Large intestine (tissue), 3 donors: ENCODE data around the gene PRKAG3. TPM values are rescaled to one million over a fixed set of nuclear protein-coding genes. Genes with fewer than 3 reads are reported as not detected.

Experiments
- DNase-seq, 2 donors: peaks; one replicate each; pipeline versions ENCODE4 v3.0.0 to v3.0.0-alpha.2; 2013
- H3K27ac ChIP-seq: one replicate; pipeline ENCODE4 v1.5.1; 2013; ENCODE audit warnings: low read length
- H3K27me3 ChIP-seq: 2 replicates; pipeline ENCODE4 v1.6.1; 2013; ENCODE audit warnings: low read length; ENCODE audit not compliant: control insufficient read depth, insufficient read depth
- H3K36me3 ChIP-seq: 2 replicates; pipeline ENCODE4 v1.6.1; 2013; ENCODE audit warnings: low read length; ENCODE audit not compliant: control insufficient read depth, insufficient read depth
- H3K4me1 ChIP-seq: one replicate; pipeline ENCODE4 v1.6.1; 2013; ENCODE audit warnings: low read length; ENCODE audit not compliant: control insufficient read depth, insufficient read depth
- H3K4me3 ChIP-seq: one replicate; pipeline ENCODE4 v1.5.1; 2013; ENCODE audit warnings: low read length
- H3K9me3 ChIP-seq: one replicate; pipeline ENCODE4 v1.6.1; 2013; ENCODE audit warnings: mild to moderate bottlenecking, low read depth, low read length, moderate library complexity; ENCODE audit not compliant: control insufficient read depth
- WGBS: methylation state at CpG from one replicate; pipeline ENCODE4 v1.1.5; 2013; ENCODE audit warnings: low lambda C conversion rate; ENCODE audit not compliant: insufficient coverage; 5-methylcytosine and 5-hydroxymethylcytosine counted together
- polyA plus RNA-seq: library from polyadenylated mRNA; unstranded; fragments of 120-200 nt; gene quantifications from one replicate; pipeline ENCODE4 v1.2.1, GENCODE V29; 2013

Gene PRKAG3
- polyA plus RNA-seq, 1 donor = 0.07 TPM

DNA sequence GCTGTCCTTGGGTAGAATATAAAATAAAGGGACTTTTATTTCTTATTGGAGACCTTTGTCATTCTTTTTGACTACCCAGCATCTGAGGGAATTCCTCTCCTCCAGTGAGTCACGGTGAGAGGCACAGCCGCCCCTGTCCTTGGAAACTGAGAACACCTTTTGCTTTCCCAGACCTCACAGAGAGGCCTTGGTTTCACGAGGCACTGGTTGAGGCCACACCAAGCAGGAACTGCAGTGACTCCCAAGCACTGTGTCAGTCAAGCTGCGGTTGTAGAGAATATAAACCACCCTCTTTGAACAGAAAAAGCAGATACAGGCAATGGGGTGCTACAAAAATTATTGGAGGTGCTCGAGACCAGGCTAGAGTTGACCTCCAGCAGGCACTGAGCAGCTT lies 16.4 kb downstream of the PRKAG3 start:
- H3K27ac ChIP-seq = no peak overlapping the region
- no peaks in the 10 kb centered on the region for H3K27me3 ChIP-seq
- no peaks in the 10 kb centered on the region for H3K9me3 ChIP-seq
- 100% methylated on average over 1 of the region's 5 CpGs for WGBS
- peaks cover 11% of the 10 kb centered on the region for H3K4me1 ChIP-seq
- H3K36me3 ChIP-seq = peaks cover 68% of the 10 kb centered on the region
- H3K4me3 ChIP-seq = no peak overlapping the region
- no peak for DNase-seq

DNA sequence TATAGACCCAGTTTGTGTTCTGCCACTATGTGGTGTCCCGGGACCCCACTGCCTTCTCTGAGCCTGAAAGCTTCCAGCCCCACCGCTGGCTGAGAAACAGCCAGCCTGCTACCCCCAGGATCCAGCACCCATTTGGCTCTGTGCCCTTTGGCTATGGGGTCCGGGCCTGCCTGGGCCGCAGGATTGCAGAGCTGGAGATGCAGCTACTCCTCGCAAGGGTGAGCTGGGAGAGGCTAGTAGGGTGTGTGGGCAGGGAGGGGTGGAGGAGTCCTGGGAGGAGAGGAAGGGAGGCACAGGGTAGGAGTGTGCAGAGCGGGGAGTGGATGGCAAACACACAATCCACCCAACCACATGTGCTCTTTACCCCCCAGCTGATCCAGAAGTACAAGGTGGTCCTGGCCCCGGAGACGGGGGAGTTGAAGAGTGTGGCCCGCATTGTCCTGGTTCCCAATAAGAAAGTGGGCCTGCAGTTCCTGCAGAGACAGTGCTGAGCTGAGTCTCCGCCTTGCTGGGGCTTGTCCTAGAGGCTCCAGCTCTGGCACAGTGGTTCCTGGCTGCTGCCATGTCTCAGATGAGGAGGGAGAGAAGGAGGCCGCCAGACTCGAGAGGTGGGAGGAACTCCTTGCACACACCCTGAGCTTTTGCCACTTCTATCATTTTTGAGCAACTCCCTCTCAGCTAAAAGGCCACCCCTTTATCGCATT lies 16.9 kb downstream of the PRKAG3 start:
- WGBS = no CpG with 5 or more reads among the region's 13 CpGs
- H3K4me1 ChIP-seq = peaks cover 11% of the 10 kb centered on the region
- no peak overlapping the region for H3K4me3 ChIP-seq
- no peaks in the 10 kb centered on the region for H3K9me3 ChIP-seq
- no peaks in the 10 kb centered on the region for H3K27me3 ChIP-seq
- no peak overlapping the region for H3K27ac ChIP-seq
- H3K36me3 ChIP-seq = peaks cover 66% of the 10 kb centered on the region
- no peak for DNase-seq

DNA sequence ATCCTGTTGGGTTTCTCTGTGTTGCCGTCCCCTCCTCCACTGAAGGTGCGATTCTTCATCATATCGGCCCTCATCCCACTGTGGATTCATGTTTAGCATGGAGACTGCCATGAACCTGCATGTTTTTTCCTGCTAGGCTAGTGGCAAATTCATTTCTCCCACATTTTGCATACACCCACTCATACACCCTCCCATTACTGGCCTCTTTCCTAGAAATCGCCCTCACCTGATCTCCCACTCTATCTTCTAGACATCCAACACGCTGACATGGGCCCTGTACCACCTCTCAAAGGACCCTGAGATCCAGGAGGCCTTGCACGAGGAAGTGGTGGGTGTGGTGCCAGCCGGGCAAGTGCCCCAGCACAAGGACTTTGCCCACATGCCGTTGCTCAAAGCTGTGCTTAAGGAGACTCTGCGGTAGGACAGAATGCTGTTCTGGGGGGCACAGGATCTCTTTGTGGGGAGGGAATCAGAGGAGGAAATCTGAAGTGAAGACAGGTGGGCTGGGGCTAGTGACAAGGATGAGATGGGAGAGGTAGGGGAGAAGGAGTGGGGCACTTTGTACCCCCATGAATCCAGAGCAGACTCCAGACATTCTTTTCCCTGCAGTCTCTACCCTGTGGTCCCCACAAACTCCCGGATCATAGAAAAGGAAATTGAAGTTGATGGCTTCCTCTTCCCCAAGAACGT lies 17.7 kb downstream of the PRKAG3 start:
- Histone ChIP-seq H3K27me3 (no peaks in the 10 kb centered on the region), H3K9me3 (no peaks in the 10 kb centered on the region), H3K36me3 (peaks cover 65% of the 10 kb centered on the region), H3K4me3 (no peak overlapping the region), H3K27ac (no peak overlapping the region), H3K4me1 (peaks cover 11% of the 10 kb centered on the region)
- 80% methylated on average over 3 of the region's 11 CpGs for WGBS
- peak; percentile 41 to 59 for DNase-seq

- Histone ChIP-seq H3K9me3 (no peaks in the 10 kb centered on the region), H3K36me3 (peaks cover 61% of the 10 kb centered on the region), H3K4me3 (no peak overlapping the region), H3K27me3 (no peaks in the 10 kb centered on the region), H3K27ac (no peak overlapping the region), H3K4me1 (peaks cover 11% of the 10 kb centered on the region)
- no CpG with 5 or more reads among the region's 5 CpGs for WGBS
- DNase-seq = no peak
These were observed 18.7 kb downstream of the PRKAG3 start for GRCh38 chr2:218812861-218813260.

DNA sequence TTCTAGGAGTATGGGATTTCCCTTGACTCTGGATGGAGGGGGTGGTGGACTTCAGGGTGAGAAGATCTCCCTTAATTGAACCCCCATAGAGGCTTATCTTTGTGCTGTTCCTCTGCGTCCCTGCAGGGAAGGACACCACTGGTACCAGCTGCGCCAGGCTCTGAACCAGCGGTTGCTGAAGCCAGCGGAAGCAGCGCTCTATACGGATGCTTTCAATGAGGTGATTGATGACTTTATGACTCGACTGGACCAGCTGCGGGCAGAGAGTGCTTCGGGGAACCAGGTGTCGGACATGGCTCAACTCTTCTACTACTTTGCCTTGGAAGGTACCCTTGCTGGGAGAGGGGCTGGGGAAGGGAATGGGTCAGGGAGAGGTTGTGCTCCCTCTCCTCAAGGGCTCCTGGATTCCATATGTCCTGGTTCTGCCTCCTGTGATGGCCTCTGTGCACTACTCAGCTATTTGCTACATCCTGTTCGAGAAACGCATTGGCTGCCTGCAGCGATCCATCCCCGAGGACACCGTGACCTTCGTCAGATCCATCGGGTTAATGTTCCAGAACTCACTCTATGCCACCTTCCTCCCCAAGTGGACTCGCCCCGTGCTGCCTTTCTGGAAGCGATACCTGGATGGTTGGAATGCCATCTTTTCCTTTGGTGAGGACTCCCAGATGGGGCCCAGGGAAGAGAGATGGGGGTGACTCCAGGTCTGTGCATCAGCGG lies 19.3 kb downstream of the PRKAG3 start:
- Histone ChIP-seq H3K4me1 (peaks cover 11% of the 10 kb centered on the region), H3K9me3 (no peaks in the 10 kb centered on the region), H3K27ac (no peak overlapping the region), H3K36me3 (peaks cover 59% of the 10 kb centered on the region), H3K27me3 (no peaks in the 10 kb centered on the region), H3K4me3 (no peak overlapping the region)
- WGBS = no CpG with 5 or more reads among the region's 21 CpGs
- DNase-seq = no peak

DNA sequence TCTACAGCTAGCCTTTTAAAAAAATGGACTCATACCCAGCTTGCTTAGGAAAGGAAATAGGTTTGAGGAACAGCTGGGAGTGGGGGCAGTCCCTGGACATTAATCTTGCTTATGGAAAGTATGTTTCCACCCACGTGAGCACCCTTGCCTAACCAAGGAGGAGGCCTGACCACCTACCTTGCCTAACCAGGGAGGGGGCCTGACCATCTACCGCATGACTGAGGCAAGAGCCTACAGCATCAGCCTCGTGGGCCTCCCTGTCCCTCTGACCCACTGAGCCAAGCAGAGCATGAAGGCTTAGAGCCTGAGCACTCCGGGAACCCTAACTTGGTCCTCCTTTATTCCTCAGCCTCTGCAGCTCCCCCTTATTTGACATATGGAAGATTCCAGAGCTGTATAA lies 20.2 kb downstream of the PRKAG3 start:
- DNase-seq = no peak
- Histone ChIP-seq H3K4me3 (no peak overlapping the region), H3K4me1 (peaks cover 15% of the 10 kb centered on the region), H3K9me3 (no peaks in the 10 kb centered on the region), H3K27me3 (no peaks in the 10 kb centered on the region), H3K36me3 (peaks cover 55% of the 10 kb centered on the region), H3K27ac (no peak overlapping the region)
- WGBS = no CpG with 5 or more reads among the region's 4 CpGs

DNA sequence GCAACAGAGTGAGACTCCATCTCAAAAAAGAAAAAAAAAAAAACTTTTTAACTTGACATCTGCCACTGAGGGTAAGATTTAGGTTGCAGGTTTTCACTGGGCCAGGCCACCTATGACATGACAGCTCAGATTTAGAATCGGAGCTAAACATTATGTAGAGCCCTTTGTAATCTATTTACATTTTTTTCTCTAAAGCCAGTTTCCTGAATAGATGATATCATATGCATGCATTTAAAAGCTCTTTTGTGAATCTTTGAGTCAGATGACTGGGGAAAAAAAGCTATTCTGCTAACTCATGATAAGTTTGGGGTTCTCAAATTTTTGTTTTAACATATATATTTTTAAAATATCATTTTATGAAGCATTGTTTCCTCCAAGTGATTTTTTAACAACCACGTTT lies 21.3 kb downstream of the PRKAG3 start:
- Histone ChIP-seq H3K9me3 (no peaks in the 10 kb centered on the region), H3K4me3 (no peak overlapping the region), H3K27me3 (no peaks in the 10 kb centered on the region), H3K36me3 (peaks cover 43% of the 10 kb centered on the region), H3K4me1 (peaks cover 24% of the 10 kb centered on the region), H3K27ac (no peak overlapping the region)
- whole genome bisulfite sequencing = 86% methylated on average over 2 of the region's 2 CpGs
- DNase-seq = no peak

DNA sequence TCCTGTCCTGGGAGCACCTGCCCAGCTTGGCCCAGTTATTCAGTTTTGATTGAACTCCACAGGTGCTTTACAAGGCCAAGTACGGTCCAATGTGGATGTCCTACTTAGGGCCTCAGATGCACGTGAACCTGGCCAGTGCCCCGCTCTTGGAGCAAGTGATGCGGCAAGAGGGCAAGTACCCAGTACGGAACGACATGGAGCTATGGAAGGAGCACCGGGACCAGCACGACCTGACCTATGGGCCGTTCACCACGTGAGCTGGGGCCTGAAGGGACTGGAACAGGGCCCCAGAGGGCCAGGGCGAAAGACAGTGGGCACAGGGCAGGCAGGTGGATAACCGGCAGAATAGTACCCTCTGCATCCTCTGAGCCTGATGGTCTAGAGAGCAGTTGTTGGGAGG lies 22.1 kb downstream of the PRKAG3 start:
- Histone ChIP-seq H3K4me3 (no peak overlapping the region), H3K9me3 (peaks cover 4% of the 10 kb centered on the region), H3K36me3 (peaks cover 36% of the 10 kb centered on the region), H3K4me1 (peaks cover 23% of the 10 kb centered on the region), H3K27ac (no peak overlapping the region), H3K27me3 (no peaks in the 10 kb centered on the region)
- no peak for DNase-seq
- WGBS = no CpG with 5 or more reads among the region's 12 CpGs

DNA sequence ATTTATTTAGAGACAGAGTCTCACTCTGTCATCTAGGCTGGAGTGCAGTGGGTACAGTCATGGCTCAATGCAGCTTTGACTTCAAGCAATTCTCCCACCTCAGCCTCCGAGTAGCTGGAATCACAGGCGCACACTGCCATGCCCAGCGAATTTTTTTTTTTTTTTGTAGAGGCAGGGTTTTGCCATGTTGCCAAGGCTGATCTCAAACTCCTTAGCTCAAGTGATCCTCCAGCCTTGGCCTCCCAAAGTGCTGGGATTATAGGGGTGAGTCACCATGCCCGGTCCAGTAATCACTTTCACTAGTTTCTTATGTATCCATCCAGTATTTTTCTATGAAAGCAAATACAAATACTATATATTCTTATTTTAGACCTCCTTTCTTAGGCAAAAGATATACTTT lies 24.0 kb downstream of the PRKAG3 start:
- Histone ChIP-seq H3K4me3 (no peak overlapping the region), H3K27me3 (no peaks in the 10 kb centered on the region), H3K27ac (no peak overlapping the region), H3K36me3 (peaks cover 17% of the 10 kb centered on the region), H3K4me1 (peaks cover 13% of the 10 kb centered on the region), H3K9me3 (peaks cover 9% of the 10 kb centered on the region)
- WGBS = no CpG with 5 or more reads among the region's 4 CpGs
- DNase-seq = no peak

DNA sequence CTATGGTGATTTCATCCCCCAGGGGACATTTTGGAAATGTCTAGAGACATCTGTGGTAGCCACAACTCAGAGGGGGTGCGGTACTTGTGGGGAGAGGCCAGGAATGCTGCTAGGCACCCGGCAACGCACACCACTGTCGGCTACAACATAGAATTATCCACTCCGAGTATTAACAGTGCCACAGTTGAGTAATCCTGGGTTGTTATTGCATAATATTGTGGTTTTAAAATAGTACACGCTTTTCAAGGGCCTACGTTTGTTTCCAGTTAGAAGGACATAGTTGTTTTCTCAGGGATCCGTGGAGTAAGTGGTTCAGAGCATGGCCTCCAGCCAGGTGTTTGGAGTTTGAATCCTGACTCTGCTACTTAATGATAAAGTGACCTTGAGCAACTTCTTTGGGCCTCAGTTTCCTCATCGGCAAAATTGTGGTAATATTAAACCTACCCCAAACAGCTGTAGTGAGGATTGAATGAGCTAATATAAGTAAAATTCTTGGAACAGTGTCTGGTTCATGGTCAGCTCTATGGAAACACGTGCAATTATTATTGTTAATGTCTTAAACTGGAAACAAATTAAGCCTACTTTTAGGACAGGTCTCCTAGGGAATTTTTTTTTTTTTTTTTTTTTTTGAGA lies 25.1 kb downstream of the PRKAG3 start:
- Histone ChIP-seq H3K36me3 (peaks cover 5% of the 10 kb centered on the region), H3K4me1 (peaks cover 15% of the 10 kb centered on the region), H3K27ac (peak overlapping the region; percentile 18), H3K4me3 (no peak overlapping the region), H3K9me3 (peaks cover 9% of the 10 kb centered on the region), H3K27me3 (no peaks in the 10 kb centered on the region)
- peak; percentile 71 to 83 for DNase-seq
- 31% methylated on average over 3 of the region's 10 CpGs for WGBS
